KMS-11 (cell line): ENCODE measurements around the gene ARHGAP42.

Experiments
- H2AFZ ChIP-seq: fragments of 200-600 bp; sonication (generic); 2 replicates; pipeline ENCODE4 v1.6.1; 2016; ENCODE audit warnings: antibody characterized with exemption, mixed run types, low read depth
- H3K27ac ChIP-seq: fragments of 200-600 bp; sonication (generic); 2 replicates; pipeline ENCODE4 v1.6.1; 2016; ENCODE audit warnings: mild to moderate bottlenecking, mixed run types
- H3K27me3 ChIP-seq: fragments of 200-600 bp; sonication (generic); 2 replicates; pipeline ENCODE4 v1.6.1; 2017; ENCODE audit warnings: mild to moderate bottlenecking, low read depth, mixed run types, moderate library complexity; ENCODE audit not compliant: insufficient read depth
- H3K36me3 ChIP-seq: fragments of 200-600 bp; sonication (generic); 2 replicates; pipeline ENCODE4 v1.6.1; 2017; ENCODE audit warnings: mild to moderate bottlenecking, mixed run types; ENCODE audit not compliant: insufficient read depth
- H3K4me1 ChIP-seq: fragments of 200-600 bp; sonication (generic); 2 replicates; pipeline ENCODE4 v1.6.1; 2016; ENCODE audit warnings: mild to moderate bottlenecking, low read depth, mixed run types; ENCODE audit not compliant: poor library complexity, severe bottlenecking
- H3K4me2 ChIP-seq: fragments of 200-600 bp; sonication (generic); 2 replicates; pipeline ENCODE4 v1.7.0; 2016; ENCODE audit warnings: mild to moderate bottlenecking, mixed run types
- H3K4me3 ChIP-seq: fragments of 200-600 bp; sonication (generic); IDR thresholded peaks from 2 replicates; pipeline ENCODE4 v1.6.1; 2017; ENCODE audit warnings: low read depth, low read length, mixed read lengths; ENCODE audit not compliant: insufficient read depth
- H3K79me2 ChIP-seq: fragments of 200-600 bp; sonication (generic); 2 replicates; pipeline ENCODE4 v1.6.1; 2016; ENCODE audit warnings: low read depth, mixed run types; ENCODE audit not compliant: insufficient read depth
- H3K9ac ChIP-seq: fragments of 200-600 bp; sonication (generic); 2 replicates; pipeline ENCODE4 v1.6.1; 2016; ENCODE audit warnings: mild to moderate bottlenecking, mixed run types
- H4K20me1 ChIP-seq: fragments of 200-600 bp; sonication (generic); 2 replicates; pipeline ENCODE4 v1.6.1; 2016; ENCODE audit warnings: mild to moderate bottlenecking, mixed run types; ENCODE audit not compliant: insufficient read depth
- CTCF ChIP-seq: fragments of 200-600 bp; sonication (generic); conservative IDR thresholded peaks from 2 replicates; pipeline ENCODE4 v1.6.1; 2017; ENCODE audit warnings: low read depth, mild to moderate bottlenecking, antibody characterized with exemption, low read length, moderate library complexity, mixed read lengths

The ARHGAP42 gene

DNA sequence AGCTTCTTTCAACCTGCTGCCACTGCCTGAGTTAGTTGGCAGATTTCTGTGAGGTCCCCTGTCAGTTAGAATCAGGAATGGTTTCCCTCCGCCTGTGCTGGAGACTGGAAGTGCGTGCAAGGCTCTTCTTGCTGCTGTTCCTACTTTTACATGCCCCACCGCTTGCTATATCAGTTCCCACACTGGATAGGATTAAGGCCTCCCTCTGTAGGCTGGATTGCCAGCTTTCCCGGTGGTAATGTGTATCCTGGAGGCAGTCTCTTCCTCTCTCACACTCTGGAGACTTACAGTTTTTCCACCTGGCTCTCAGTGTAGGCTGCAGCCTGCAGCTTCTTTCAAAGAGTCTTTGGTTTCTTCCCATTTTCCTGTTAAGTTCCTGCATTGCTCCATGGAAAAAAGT lies 66.5 kb downstream of the ARHGAP42 start:
- H3K4me1 ChIP-seq, result no peaks in the 10 kb centered on the region

GRCh38 chr11:100756559-100756958 lies 69.5 kb downstream of the ARHGAP42 start:
- Histone ChIP-seq H3K9ac (no peak overlapping the region), H3K4me1 (no peaks in the 10 kb centered on the region), H3K79me2 (no peaks in the 10 kb centered on the region), H2AFZ (no peak overlapping the region), H3K36me3 (no peaks in the 10 kb centered on the region), H3K27ac (no peak overlapping the region), H3K27me3 (no peaks in the 10 kb centered on the region), H3K4me2 (no peak overlapping the region), H4K20me1 (no peaks in the 10 kb centered on the region), H3K4me3 (no peak overlapping the region)
- TF ChIP-seq CTCF, result no peak

More for the DNA sequence above, 66.5 kb downstream of the ARHGAP42 start:
- H3K36me3 ChIP-seq, result no peaks in the 10 kb centered on the region
- no peak overlapping the region for H3K4me2 ChIP-seq
- H3K4me3 ChIP-seq, result no peak overlapping the region
- no peak overlapping the region for H3K27ac ChIP-seq
- H3K9ac ChIP-seq, result no peak overlapping the region
- H4K20me1 ChIP-seq, result no peaks in the 10 kb centered on the region
- H2AFZ ChIP-seq, result no peak overlapping the region
- H3K27me3 ChIP-seq, result no peaks in the 10 kb centered on the region
- no peak for TF ChIP-seq CTCF
- no peaks in the 10 kb centered on the region for H3K79me2 ChIP-seq

DNA sequence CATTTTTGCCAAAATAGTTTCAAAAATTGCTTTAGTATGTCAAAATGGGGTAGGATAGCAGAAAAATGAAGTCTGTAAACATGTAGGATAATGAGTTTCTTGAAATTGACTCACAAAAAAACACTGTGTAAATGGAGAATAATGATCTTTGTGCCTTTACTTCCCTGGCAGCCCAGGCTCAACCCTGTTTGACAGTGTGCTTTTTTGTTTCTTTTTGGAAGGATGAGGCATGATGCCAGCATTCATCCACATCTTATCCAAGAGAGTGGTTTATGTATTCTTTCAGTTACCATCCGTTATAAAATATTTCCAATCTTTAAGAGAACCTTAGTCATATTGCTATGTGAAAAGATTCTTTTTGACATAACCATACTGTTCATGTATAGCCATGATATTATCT lies 70.6 kb downstream of the ARHGAP42 start:
- no peak overlapping the region for H3K4me2 ChIP-seq
- no peak overlapping the region for H3K9ac ChIP-seq
- no peak overlapping the region for H2AFZ ChIP-seq
- no peaks in the 10 kb centered on the region for H3K79me2 ChIP-seq
- no peak overlapping the region for H3K27ac ChIP-seq
- H3K27me3 ChIP-seq, result no peaks in the 10 kb centered on the region
- H3K4me3 ChIP-seq, result no peak overlapping the region
- no peaks in the 10 kb centered on the region for H3K4me1 ChIP-seq
- no peaks in the 10 kb centered on the region for H3K36me3 ChIP-seq
- TF ChIP-seq CTCF, result no peak
- no peaks in the 10 kb centered on the region for H4K20me1 ChIP-seq

DNA sequence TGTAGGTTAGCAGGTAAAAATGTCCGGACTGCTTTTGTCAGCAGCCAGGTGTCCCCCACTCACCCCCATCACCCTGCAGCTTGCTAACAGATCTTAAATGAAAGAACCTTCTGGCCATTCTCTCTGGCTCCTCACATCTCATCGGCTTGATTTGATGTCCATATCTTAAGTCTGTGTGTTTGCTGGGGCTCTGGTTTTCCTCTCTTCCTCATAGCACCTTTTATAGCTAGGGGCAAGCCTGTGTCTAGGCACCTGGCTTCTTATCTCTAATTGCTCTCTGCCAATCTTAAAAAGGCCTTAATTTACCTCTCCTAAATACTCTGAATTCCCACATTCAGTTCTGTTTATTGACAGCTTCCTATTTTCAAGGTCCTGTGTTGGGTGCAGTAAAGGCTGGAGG lies 72.0 kb downstream of the ARHGAP42 start:
- no peaks in the 10 kb centered on the region for H3K27me3 ChIP-seq
- H3K79me2 ChIP-seq, result no peaks in the 10 kb centered on the region
- no peak overlapping the region for H3K4me2 ChIP-seq
- no peak for TF ChIP-seq CTCF
- H3K27ac ChIP-seq, result no peak overlapping the region
- no peaks in the 10 kb centered on the region for H3K36me3 ChIP-seq
- H3K9ac ChIP-seq, result no peak overlapping the region
- no peak overlapping the region for H2AFZ ChIP-seq
- H4K20me1 ChIP-seq, result no peaks in the 10 kb centered on the region
- no peak overlapping the region for H3K4me3 ChIP-seq
- H3K4me1 ChIP-seq, result no peaks in the 10 kb centered on the region
